Raji (cell line): Measurements from ENCODE around the gene NETO2.
A peak's percentile ranks its signal among the peaks of the same experiment; 100 is the strongest.

Source experiments
- POLR2A ChIP-seq: IDR thresholded peaks from 2 replicates; pipeline ENCODE4 v1.6.1; 2011; ENCODE audit warnings: low read depth, low read length, control low read depth; ENCODE audit not compliant: insufficient read depth

NETO2 gene

DNA sequence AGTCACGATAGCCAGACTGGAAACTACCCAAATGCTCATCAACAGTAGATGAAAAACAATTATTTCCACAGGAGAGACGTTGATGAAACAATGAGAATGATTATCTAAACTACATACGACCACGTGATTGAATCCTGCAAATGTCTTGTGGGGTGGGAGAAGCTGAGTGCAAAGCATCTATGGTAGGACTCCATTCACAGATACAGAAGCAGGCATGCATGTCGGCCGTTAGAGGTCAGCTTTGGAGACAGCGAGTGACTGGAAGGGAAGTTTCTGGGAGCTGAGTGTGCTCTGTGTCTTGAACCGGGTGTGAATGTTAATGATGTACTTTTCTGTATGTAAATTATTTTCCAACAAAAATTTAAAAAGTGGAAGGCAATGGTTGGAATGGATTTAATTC, 98.7 kb downstream of the NETO2 start:
- no peak for TF ChIP-seq POLR2A

DNA sequence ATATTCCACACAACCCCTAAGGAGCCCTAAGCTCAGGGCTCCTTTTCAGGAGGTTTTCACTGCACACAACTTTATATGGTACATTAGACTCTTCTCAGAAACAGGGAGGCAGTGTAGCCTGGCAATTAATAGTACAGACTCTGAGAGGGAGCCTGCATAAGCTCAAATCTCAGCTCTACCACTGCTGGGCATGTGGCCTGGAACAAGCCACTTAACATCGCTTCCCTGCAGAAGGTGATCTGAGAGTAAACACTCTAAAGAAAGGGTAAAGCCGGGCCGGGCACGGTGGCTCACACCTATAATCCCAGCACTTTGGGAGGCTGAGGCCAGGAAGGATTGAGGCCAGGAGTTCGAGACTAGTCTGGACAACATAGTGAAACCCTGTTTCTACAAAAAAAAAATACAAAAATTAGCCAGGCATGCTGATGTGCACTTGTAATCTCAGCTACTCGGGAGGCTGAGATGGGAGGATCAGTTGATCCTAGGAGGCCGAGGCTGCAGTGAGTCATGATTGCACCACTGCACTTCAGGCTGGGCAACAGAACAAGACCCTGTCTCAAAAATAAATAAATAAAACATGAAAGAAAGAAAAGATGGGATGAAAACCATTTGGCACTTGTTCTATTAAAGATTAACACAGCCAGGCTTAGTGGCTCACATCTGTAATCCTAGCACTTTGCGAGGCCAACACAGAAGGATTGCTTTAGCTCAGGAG, 99.6 kb downstream of the NETO2 start:
- no peak for TF ChIP-seq POLR2A

DNA sequence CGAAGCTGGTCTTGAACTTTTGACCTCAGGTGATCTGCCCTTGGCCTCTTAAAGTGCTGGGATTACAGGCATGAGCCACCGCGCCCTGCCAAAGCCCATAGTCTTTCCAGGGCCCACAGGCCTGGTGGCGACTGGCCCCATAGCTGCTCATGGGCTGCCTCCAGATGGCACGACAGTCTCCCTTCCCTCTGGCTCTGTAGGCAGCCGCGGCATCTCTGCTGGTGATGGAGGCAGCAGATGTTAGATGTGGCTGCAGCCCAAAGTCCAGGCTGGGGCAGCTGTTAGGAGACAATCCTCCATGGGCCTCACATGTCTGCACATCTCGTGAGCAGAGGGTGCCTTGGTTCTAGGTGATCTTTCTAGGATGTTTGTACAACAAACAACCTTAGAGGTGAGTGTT, 100.5 kb downstream of the NETO2 start:
- TF ChIP-seq POLR2A: no peak

DNA sequence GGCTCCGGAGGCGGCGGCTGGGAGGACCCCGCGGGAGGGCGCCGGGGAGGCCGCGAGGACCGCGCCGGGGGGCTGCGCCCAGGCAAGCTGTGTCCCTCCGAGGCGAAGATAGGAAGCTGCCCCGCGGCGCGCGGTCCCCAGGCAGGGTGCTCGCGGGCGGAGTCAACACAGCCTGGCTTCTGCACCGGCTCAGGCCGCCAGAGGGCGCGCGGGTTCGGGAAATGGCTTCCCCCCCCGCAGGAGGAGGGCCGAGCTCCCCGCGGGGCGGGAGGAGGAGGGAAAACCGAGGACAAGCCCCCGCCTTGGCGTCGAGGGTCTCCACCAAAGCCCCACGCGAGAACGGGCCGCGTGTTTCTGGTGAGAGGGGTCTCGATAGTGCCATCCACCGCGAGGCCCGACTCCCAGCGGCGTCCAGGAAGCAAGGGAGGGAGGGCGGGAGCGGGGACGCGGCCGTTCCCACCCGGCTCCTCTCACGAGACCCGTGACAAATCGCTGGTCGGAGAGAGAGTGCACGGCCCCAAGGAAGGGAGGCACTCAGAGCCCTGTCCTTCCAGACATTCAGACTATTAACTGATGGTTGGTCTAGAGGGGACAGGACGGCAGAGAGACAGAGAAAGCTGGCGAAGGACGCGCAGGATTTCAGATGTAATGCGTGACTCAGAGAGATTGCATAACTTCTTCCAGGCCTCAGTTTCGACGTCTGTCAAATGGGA, 105.8 kb downstream of the NETO2 start:
- 0 out of 2 replicates have a peak, but pooled peaks have one; percentile 29 for TF ChIP-seq POLR2A

DNA sequence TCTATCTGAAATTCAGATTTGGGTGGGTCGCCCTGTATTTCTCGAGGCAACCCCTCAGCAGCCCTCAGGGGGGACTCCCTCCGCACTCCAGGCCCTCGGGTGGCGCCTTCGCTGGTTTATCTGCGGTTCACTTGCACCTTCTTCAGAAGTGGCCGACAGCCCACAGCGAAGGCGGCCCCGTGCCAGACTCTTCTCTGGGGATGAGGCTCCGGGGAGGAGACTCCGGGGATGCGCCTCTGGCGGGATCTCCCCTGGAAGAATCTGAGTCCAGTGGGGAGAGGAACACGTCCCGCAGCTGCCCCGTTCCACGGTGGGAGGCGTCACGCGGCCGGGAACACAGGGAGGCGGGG, 106.4 kb downstream of the NETO2 start:
- no peak for TF ChIP-seq POLR2A

DNA sequence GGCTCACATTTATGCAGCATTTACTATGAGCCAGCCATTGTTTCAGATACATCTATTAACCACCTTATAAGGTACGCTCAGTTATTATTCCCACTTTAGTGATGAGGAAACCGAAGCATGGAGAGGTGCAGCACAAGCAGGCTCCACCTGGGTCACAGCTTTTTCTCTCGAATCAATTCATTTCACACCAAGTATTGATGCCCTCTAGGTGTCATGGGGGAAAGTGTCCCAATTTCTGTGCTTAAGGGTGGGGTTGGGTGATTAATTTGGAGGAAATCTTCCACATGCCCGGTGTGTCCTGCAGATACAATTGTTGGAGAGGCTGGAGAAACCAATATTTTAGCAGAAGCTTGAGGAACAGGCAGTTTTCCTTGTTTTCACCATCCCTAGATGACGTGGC, 107.5 kb downstream of the NETO2 start:
- TF ChIP-seq POLR2A: no peak

DNA sequence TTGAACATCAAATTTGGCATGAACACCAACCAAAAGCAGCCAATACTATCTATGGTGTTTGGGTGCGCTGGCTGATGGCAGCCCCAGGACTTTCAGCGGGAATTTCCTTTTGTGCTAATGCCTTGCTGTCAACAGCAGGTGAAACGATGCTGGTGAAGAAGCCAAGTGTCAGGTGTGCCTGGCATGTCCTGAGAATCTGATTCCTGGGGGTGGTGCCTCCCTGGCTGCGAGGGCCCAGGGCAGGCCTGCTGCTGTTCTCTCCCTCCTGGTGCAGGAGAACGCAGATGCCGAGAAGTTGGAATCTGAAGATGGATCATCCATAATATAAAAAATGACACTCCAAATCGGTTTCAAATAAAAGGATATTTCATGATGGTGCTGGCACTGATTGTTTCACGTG, 108.3 kb downstream of the NETO2 start:
- TF ChIP-seq POLR2A: no peak

DNA sequence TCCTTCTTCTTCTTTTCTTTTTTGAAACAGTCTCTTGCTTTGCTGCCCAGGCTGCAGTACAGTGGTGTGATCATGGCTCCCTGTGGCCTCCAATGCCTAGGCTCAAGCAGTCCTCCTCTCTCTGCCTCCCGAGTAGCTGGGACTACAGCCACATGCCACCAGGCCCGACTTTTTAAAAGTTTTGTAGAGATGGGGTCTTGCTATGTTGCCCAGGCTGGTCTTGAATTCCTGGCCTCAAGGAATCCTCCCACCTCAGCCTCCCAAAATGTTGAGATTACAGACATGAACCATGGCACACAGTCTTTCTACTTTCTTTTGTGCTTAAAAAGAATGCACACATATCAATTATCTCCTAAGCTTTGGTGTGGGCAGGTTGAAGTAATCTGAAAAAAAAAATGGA, 109.3 kb downstream of the NETO2 start:
- no peak for TF ChIP-seq POLR2A

DNA sequence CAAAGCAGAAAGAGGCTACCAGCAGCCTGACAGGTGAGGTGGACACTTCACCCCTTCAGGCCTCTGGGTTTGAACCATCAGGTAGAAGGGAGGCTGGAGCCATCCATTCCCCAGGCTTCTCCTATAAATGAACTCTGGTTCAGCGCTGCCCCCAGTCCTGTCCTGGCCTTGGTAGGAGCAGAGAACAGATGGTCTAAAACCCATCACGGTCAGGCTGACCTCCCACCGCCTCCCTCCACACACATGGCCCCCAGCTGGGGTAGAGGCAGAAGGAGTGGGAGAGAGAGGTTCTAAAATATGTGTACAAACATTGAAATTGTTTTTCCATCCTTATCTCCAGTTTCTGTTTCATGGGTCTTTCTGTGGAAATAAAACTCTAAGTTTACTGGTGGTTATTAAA, 110.6 kb downstream of the NETO2 start:
- TF ChIP-seq POLR2A: no peak

DNA sequence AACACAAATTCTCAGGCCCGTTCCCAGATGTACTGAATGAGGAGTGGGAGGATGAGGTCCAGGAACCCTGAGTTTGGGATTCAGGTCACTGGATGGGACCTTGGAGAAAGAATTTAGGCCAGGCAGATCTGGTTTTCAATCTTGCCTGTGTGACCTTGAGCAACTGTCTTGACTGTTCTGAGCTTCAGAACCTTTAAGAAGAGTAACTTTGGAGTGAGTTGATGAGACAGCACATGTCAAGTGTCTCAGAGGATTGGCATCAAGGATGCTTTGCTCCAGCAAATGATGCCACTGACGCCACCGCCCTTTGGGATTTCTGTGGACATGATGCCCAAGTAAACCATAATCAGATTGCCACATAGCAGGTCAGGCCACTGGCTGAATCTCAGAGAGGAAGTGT, 114.0 kb downstream of the NETO2 start:
- no peak for TF ChIP-seq POLR2A

DNA sequence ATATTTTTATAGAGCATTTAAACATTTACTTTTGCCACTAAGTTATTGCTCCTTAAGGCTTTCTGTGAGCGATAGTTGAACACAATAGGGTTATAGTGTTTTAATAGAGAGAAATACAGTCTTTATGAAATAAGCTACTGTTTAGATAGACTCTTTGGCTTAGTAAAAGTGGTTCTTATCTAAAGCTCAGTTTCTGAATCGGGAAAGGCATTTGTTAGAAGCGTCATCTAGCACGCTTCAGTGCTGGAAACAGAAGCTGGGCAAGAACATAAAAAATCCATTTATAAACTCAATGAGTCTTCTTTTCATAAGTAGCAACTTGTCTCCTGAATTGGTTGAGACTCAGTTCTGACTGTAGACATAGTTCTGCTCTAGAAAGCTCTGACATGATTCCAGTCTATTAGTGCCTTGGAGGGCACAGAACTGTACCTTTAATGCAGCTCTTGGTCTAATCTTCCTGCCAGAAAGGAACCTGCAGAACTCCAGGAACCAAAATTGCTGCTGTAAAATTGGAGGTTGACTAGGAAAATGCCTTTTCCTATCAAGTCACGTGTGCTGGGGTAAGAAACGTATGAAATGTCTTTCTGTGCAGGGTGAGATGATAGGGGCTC, 114.9 kb downstream of the NETO2 start:
- TF ChIP-seq POLR2A: no peak
